Left lung (tissue), 10 donors: ENCODE results near the gene KCNJ5. TPM values are rescaled to one million over a fixed set of nuclear protein-coding genes. Genes with fewer than 3 reads are reported as not detected.

ENCODE experiments used
- ATAC-seq: fragments of 200-7000 bp; cut with Tn5 transposase; one replicate; pipeline ENCODE4 v1.9.1; 2020; ENCODE audit warnings: moderate library complexity
- DNase-seq, 4 donors: peaks; one replicate each; pipeline ENCODE4 v3.0.0-alpha.2; 2013 to 2020
- H3K27ac ChIP-seq, 2 donors: fragments of 200-600 bp; sonication (generic) in 1 of 2; one replicate each; pipeline versions ENCODE4 v1.5.0 to v1.8.0; 2020 to 2021
- H3K27me3 ChIP-seq, 2 donors: fragments of 200-600 bp; sonication (generic) in 1 of 2; one replicate each; pipeline versions ENCODE4 v1.5.0 to v1.8.0; 2020 to 2021
- H3K36me3 ChIP-seq, 2 donors: fragments of 200-600 bp; sonication (generic) in 1 of 2; one replicate each; pipeline versions ENCODE4 v1.5.0 to v1.8.0; 2020 to 2021
- H3K4me1 ChIP-seq, 2 donors: fragments of 200-600 bp; one replicate each; pipeline ENCODE4 v1.8.0; 2021
- H3K4me3 ChIP-seq, 2 donors: fragments of 200-600 bp; sonication (generic) in 1 of 2; one replicate each; pipeline versions ENCODE4 v1.5.0 to v1.8.0; 2020 to 2021; ENCODE audit warnings: mild to moderate bottlenecking in 1 of 2
- H3K9me3 ChIP-seq, 2 donors: fragments of 200-600 bp; sonication (generic) in 1 of 2; one replicate each; pipeline versions ENCODE4 v1.5.0 to v1.8.0; 2020 to 2021
- CTCF ChIP-seq, 2 donors: fragments of 200-600 bp; sonication (generic) in 1 of 2; IDR thresholded peaks; one replicate each; pipeline versions ENCODE4 v1.5.0 to v1.8.0; 2021; ENCODE audit warnings: antibody characterized with exemption in 2 of 2
- intact Hi-C, 2 donors: fragments of 100-400 bp; cut with DNase I; formaldehyde crosslinking; loops; one replicate each; pipeline versions ENCODE4 v1.11.2 to v1.14.2; 2022
- polyA plus RNA-seq, 6 donors: library from polyadenylated mRNA; unstranded; fragments of 120-200 nt; gene quantifications; one replicate each; pipeline ENCODE4 v1.2.1, GENCODE V29; 2013; ENCODE audit not compliant: insufficient read length in 6 of 6
- total RNA-seq, 2 donors: library from RNA; stranded (reverse); fragmentation: NEBNext Ultra II Directional; extraction: Animal tissue kit (Norgen Biotek cat#: 25700); gene quantifications; one replicate each; pipeline ENCODE4 v1.2.1, GENCODE V29; 2021
- donor health status: DM: no; HTN: yes; CAD: no.
- donor health status: DM: no; HTN: no; CAD: no.

Gene KCNJ5
- total and polyA plus RNA-seq, 8 donors, result 3.8 to 15.6 (median 11.3) TPM

DNA sequence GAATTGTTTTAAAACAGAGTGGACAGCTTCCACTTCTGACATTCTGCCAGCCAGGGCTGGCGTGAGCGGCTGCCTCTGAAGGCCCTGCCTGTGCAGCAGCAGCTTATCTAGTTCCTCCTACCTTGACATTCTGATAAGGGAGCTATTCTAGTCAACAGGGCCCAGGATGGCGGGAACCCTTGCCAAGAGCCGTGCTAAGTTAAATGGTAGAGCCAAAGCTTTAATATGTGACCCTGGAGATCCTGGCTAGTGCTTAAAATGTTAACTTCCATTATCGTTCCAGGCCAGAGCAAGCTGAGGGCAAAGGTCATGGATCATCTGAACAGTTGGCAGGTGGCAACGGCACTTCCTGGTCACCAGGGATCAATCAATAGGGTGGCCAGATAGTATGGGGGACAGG is 3.5 kb downstream of the KCNJ5 start:
- Histone ChIP-seq H3K9me3 (no peaks in the 10 kb centered on the region), H3K4me1 (peaks cover 7 to 22% of the 10 kb centered on the region in 2 donors), H3K27ac (no peak overlapping the region), H3K27me3 (peaks cover 5 to 26% of the 10 kb centered on the region in 2 donors), H3K36me3 (no peaks in the 10 kb centered on the region), H3K4me3 (no peak overlapping the region)
- peak in 2 of 4 donors; percentile 69 to 74 for DNase-seq
- ATAC-seq, result peak; percentile 68
- intact Hi-C loops, result no loop called here
- no peak for TF ChIP-seq CTCF (IDR thresholded peaks at IDR 0.05)

GRCh38 chr11:128895526-128895925 is 4.4 kb downstream of the KCNJ5 start:
- intact Hi-C loops, result no loop called here
- Histone ChIP-seq H3K27me3 (peaks cover 0 to 18% of the 10 kb centered on the region in 2 donors), H3K9me3 (no peaks in the 10 kb centered on the region), H3K4me3 (no peak overlapping the region), H3K4me1 (peaks cover 3 to 17% of the 10 kb centered on the region in 2 donors), H3K27ac (no peak overlapping the region), H3K36me3 (no peaks in the 10 kb centered on the region)
- no peak for ATAC-seq
- no peak for TF ChIP-seq CTCF (IDR thresholded peaks at IDR 0.05)
- DNase-seq, result peak in 1 of 4 donors; percentile 26

DNA sequence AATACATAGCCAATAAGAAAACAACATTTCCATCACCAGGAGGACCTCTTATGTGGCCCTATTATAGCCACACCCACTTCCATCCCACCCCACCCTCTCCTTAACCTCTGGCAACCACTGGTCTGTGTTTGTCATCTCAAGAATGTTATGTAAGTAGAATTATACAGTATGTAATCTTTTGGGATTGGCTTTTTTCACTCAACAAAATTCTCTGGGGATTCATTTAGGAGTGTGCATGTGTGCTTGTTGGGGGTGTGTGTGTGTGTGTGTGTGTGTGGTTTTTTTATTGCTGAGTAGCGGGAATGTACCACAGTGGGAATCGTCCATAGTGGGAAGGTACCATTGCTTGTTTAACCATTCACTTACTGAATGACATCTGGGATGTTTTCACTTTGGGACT is 5.2 kb downstream of the KCNJ5 start:
- Histone ChIP-seq H3K27ac (no peak overlapping the region), H3K27me3 (peaks cover 0 to 11% of the 10 kb centered on the region in 2 donors), H3K4me3 (no peak overlapping the region), H3K4me1 (peaks cover 0 to 14% of the 10 kb centered on the region in 2 donors), H3K9me3 (no peaks in the 10 kb centered on the region), H3K36me3 (no peaks in the 10 kb centered on the region)
- ATAC-seq (peak; percentile 12), DNase-seq (no peak)
- intact Hi-C loops, result no loop called here
- no peak for TF ChIP-seq CTCF (IDR thresholded peaks at IDR 0.05)

DNA sequence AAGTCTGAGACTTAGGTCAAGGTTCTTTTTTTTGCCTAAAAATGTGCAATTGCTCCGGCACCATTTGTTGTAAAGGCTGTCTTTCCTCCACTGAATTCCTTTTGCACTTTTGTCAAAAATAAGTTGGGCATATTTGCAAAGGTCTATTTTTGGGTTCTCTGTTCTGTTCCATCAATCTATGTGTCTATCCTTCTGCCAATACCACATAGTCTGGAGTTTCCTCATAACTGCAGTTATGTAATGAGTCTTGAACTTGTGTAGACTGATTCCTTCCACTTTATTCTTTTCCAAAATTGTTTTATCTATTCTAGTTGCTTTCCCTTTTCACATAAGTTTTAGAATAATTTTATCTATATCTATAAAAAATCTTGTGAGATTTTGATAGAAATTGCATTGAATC is 6.7 kb downstream of the KCNJ5 start:
- Histone ChIP-seq H3K4me1 (peaks cover 0 to 7% of the 10 kb centered on the region in 2 donors), H3K27me3 (no peaks in the 10 kb centered on the region), H3K9me3 (no peaks in the 10 kb centered on the region), H3K36me3 (no peaks in the 10 kb centered on the region), H3K27ac (no peak overlapping the region), H3K4me3 (no peak overlapping the region)
- DNase-seq (no peak), ATAC-seq (no peak)
- intact Hi-C loops, result no loop called here
- TF ChIP-seq CTCF (IDR thresholded peaks at IDR 0.05), result no peak

GRCh38 chr11:128898580-128899344 is 7.6 kb downstream of the KCNJ5 start:
- intact Hi-C loops, result no loop called here
- ATAC-seq, result no peak
- H3K36me3 ChIP-seq, result no peaks in the 10 kb centered on the region

More at GRCh38 chr11:128898580-128899344, 7.6 kb downstream of the KCNJ5 start:
- peaks cover 0 to 7% of the 10 kb centered on the region in 2 donors for H3K27me3 ChIP-seq
- H3K4me1 ChIP-seq, result peaks cover 0 to 13% of the 10 kb centered on the region in 2 donors
- H3K4me3 ChIP-seq, result no peak overlapping the region
- H3K27ac ChIP-seq, result no peak overlapping the region
- TF ChIP-seq CTCF (IDR thresholded peaks at IDR 0.05), result no peak
- H3K9me3 ChIP-seq, result no peaks in the 10 kb centered on the region
- DNase-seq, result no peak
